ENCODE data around the gene PTPRG.

DNA sequence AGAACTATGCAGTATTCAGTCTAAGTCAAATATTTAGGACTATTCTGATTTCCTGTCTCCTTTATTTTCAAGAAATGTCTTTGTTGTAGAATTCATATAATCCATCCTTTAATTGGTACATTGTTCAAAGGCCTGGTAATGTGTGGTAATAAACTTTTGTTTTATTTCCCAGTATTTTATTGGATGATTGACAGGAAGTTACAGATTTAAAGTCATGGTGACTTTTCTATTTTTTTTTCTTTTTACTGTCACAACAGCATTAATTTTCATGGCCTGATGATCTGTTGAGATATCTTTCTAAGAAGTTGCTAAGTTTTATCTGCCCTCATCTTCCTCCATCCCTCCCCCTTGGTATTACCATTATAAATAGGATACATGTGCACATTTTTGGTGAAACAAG lies 161.7 kb downstream of the PTPRG start:
- TF ChIP-seq, protein P1, sequence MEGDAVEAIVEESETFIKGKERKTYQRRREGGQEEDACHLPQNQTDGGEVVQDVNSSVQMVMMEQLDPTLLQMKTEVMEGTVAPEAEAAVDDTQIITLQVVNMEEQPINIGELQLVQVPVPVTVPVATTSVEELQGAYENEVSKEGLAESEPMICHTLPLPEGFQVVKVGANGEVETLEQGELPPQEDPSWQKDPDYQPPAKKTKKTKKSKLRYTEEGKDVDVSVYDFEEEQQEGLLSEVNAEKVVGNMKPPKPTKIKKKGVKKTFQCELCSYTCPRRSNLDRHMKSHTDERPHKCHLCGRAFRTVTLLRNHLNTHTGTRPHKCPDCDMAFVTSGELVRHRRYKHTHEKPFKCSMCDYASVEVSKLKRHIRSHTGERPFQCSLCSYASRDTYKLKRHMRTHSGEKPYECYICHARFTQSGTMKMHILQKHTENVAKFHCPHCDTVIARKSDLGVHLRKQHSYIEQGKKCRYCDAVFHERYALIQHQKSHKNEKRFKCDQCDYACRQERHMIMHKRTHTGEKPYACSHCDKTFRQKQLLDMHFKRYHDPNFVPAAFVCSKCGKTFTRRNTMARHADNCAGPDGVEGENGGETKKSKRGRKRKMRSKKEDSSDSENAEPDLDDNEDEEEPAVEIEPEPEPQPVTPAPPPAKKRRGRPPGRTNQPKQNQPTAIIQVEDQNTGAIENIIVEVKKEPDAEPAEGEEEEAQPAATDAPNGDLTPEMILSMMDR (conservative IDR thresholded peaks at IDR 0.05) = no peak
- TF ChIP-seq ZFX (IDR thresholded peaks at IDR 0.05) = no peak
